Measurements from ENCODE around the gene LPCAT2.

DNA sequence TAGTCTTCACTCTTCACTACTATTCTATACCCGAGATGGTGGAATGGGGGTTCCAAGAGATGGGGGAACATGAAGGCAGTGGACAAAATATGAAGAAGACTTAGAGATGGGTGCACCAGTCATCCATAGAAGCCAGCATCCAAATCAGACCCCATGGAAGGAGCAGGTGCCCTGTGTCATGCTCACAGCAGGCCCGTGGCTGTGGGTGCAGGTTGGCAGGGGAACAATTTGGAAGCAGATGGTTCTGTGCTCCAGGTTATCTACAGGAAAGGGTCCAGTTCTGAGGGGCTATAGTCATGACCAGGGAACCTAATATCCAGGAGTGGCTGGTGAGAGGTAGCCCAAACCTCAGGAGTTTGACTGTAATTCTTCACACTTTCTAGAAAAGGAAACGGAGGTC lies 9.6 kb upstream of the LPCAT2 start:
- TF ChIP-seq CTCF (IDR thresholded peaks at IDR 0.05): no peak
- TF ChIP-seq EP300 (IDR thresholded peaks at IDR 0.05): no peak
